Measurements from ENCODE around the gene CYSTM1.
A peak's percentile ranks its signal among the peaks of the same experiment; 100 is the strongest.
"Not testable (repeated sequence)": the region's sequence is repeated elsewhere in the genome, so short reads cannot be mapped to it uniquely, and the experiment has no call there.

Gene CYSTM1

GRCh38 chr5:140196115-140196814, 21.3 kb downstream of the CYSTM1 start:
- TF ChIP-seq POLR2A (IDR thresholded peaks at IDR 0.05; ENCODE audit: low read depth, low read length): no peak
- DNase-seq (ENCODE audit: insufficient read length, low spot score) (no peak), FAIRE-seq (no peak)

- DNase-seq (ENCODE audit: insufficient read length, low spot score) (no peak), FAIRE-seq (no peak)
- TF ChIP-seq POLR2A (IDR thresholded peaks at IDR 0.05; ENCODE audit: low read depth, low read length): no peak
These were observed 22.0 kb downstream of the CYSTM1 start for GRCh38 chr5:140197023-140197422.

- not testable (repeated sequence) for DNase-seq (ENCODE audit: insufficient read length, low spot score); FAIRE-seq
These were observed 23.9 kb downstream of the CYSTM1 start for GRCh38 chr5:140198915-140199314.

- no peak for DNase-seq (ENCODE audit: insufficient read length, low spot score)
- no peak for FAIRE-seq
These were observed 27.1 kb downstream of the CYSTM1 start for GRCh38 chr5:140202078-140202477.

GRCh38 chr5:140202610-140203009, 27.6 kb downstream of the CYSTM1 start:
- no peak for DNase-seq (ENCODE audit: insufficient read length, low spot score)
- no peak for TF ChIP-seq POLR2A (IDR thresholded peaks at IDR 0.05; ENCODE audit: low read depth, low read length)
- FAIRE-seq: no peak

More at GRCh38 chr5:140202078-140202477, 27.1 kb downstream of the CYSTM1 start:
- TF ChIP-seq POLR2A (IDR thresholded peaks at IDR 0.05; ENCODE audit: low read depth, low read length): no peak

GRCh38 chr5:140205216-140205615, 30.2 kb downstream of the CYSTM1 start:
- no peak for TF ChIP-seq POLR2A (IDR thresholded peaks at IDR 0.05; ENCODE audit: low read depth, low read length)
- no peak for FAIRE-seq
- DNase-seq (ENCODE audit: insufficient read length, low spot score): no peak

- no peak for TF ChIP-seq POLR2A (IDR thresholded peaks at IDR 0.05; ENCODE audit: low read depth, low read length)
- no peak for FAIRE-seq
These were observed 31.0 kb downstream of the CYSTM1 start for GRCh38 chr5:140205952-140206351.

GRCh38 chr5:140207250-140207964, 32.4 kb downstream of the CYSTM1 start:
- DNase-seq (ENCODE audit: insufficient read length, low spot score) (no peak), FAIRE-seq (no peak)
- TF ChIP-seq POLR2A (IDR thresholded peaks at IDR 0.05; ENCODE audit: low read depth, low read length): no peak

More at GRCh38 chr5:140205952-140206351, 31.0 kb downstream of the CYSTM1 start:
- no peak for DNase-seq (ENCODE audit: insufficient read length, low spot score)

GRCh38 chr5:140208065-140208464, 33.1 kb downstream of the CYSTM1 start:
- DNase-seq (ENCODE audit: insufficient read length, low spot score): no peak
- no peak for FAIRE-seq
- TF ChIP-seq POLR2A (IDR thresholded peaks at IDR 0.05; ENCODE audit: low read depth, low read length): no peak

- no peak for TF ChIP-seq POLR2A (IDR thresholded peaks at IDR 0.05; ENCODE audit: low read depth, low read length)
- DNase-seq (ENCODE audit: insufficient read length, low spot score): no peak
- FAIRE-seq: no peak
These were observed 38.5 kb downstream of the CYSTM1 start for GRCh38 chr5:140213370-140213983.

GRCh38 chr5:140214831-140215230, 39.8 kb downstream of the CYSTM1 start:
- no peak for DNase-seq (ENCODE audit: insufficient read length, low spot score)
- no peak for TF ChIP-seq POLR2A (IDR thresholded peaks at IDR 0.05; ENCODE audit: low read depth, low read length)
- FAIRE-seq: peak; percentile 69

GRCh38 chr5:140215276-140215675, 40.3 kb downstream of the CYSTM1 start:
- DNase-seq (ENCODE audit: insufficient read length, low spot score) (no peak), FAIRE-seq (no peak)
- no peak for TF ChIP-seq POLR2A (IDR thresholded peaks at IDR 0.05; ENCODE audit: low read depth, low read length)

- DNase-seq (ENCODE audit: insufficient read length, low spot score) (no peak), FAIRE-seq (no peak)
- no peak for TF ChIP-seq POLR2A (IDR thresholded peaks at IDR 0.05; ENCODE audit: low read depth, low read length)
These were observed 41.6 kb downstream of the CYSTM1 start for GRCh38 chr5:140216478-140217074.

GRCh38 chr5:140217299-140218026, 42.5 kb downstream of the CYSTM1 start:
- TF ChIP-seq POLR2A (IDR thresholded peaks at IDR 0.05; ENCODE audit: low read depth, low read length): no peak
- no peak for FAIRE-seq

More at GRCh38 chr5:140217299-140218026, 42.5 kb downstream of the CYSTM1 start:
- no peak for DNase-seq (ENCODE audit: insufficient read length, low spot score)

All from H54 (cell line).